GM12878 (cell line): Measurements from ENCODE around the gene ITGA5. TPM values are rescaled to one million over a fixed set of nuclear protein-coding genes. Genes with fewer than 3 reads are reported as not detected.
A peak's percentile ranks its signal among the peaks of the same experiment; 100 is the strongest.

Source experiments
- NBN ChIP-seq: fragments of 450-650 bp; IDR thresholded peaks from 2 replicates; pipeline ENCODE4 v1.6.1; 2016
- RB1 ChIP-seq: fragments of 450-650 bp; formaldehyde crosslinking; IDR thresholded peaks from 2 replicates; pipeline ENCODE4 v1.6.1; 2017; ENCODE audit warnings: mild to moderate bottlenecking, borderline replicate concordance
- RELA ChIP-seq: fragments of 450-650 bp; IDR thresholded peaks from 2 replicates; pipeline ENCODE4 v1.8.0; 2014; ENCODE audit warnings: borderline replicate concordance; ENCODE audit not compliant: partially characterized antibody
- SRF ChIP-seq, 2 experiments: IDR thresholded peaks; 2 replicates each; pipeline ENCODE4 v1.6.1; 2011; ENCODE audit warnings: low read depth in 2 of 2, low read length in 2 of 2, mild to moderate bottlenecking in 1 of 2, moderate library complexity in 1 of 2
- TAF1 ChIP-seq: IDR thresholded peaks from 2 replicates; pipeline ENCODE4 v1.6.1; 2011; ENCODE audit warnings: mild to moderate bottlenecking, low read depth, low read length, borderline replicate concordance
- WRNIP1 ChIP-seq: IDR thresholded peaks from 2 replicates; pipeline ENCODE4 v1.6.1; 2011; ENCODE audit warnings: low read depth, low read length, improper control_type of control experiment, borderline replicate concordance
- YY1 ChIP-seq: IDR thresholded peaks from 2 replicates; pipeline ENCODE4 v1.6.1; 2011; ENCODE audit warnings: low read depth, mild to moderate bottlenecking, low read length
- ZNF207 ChIP-seq: fragments of 450-650 bp; IDR thresholded peaks from 2 replicates; pipeline ENCODE4 v1.6.1; 2014; ENCODE audit warnings: antibody characterized with exemption, mild to moderate bottlenecking, borderline replicate concordance
- polyA plus RNA-seq, 11 experiments: library from polyadenylated mRNA; depleted of rRNA in 4 of 11; unstranded in 6 of 11; stranded (reverse) in 5 of 11; fragments of >200 nt; fragmentation: Nextera tagmentation in 4 of 11; fragmentation: Illumina TruSeq in 1 of 11; extraction: Ambion mirVana in 4 of 11; extraction: Trizol in 1 of 11; gene quantifications; 1 replicate in 1 of 11; 2 replicates in 10 of 11; pipeline versions ENCODE4 v1.2.1 to v1.2.3, GENCODE V29; 2011 to 2016; ENCODE audit warnings: inconsistent platforms in 2 of 11, missing spikeins in 2 of 11, low read depth in 1 of 11
- total RNA-seq, 4 experiments: library from RNA; depleted of rRNA in 3 of 4; stranded (reverse); fragments of >200 nt in 3 of 4; fragmentation: Illumina TruSeq in 1 of 4; extraction: Trizol in 1 of 4; gene quantifications; 2 replicates each; pipeline versions ENCODE4 v1.2.1 to v1.2.3, GENCODE V29; 2013 to 2021
- TF ChIP-seq, protein P1 (sequence below): IDR thresholded peaks from 2 replicates; pipeline ENCODE4 v1.6.1; 2012; ENCODE audit warnings: low read depth, low read length, improper control_type of control experiment
- TF ChIP-seq, protein P2 (sequence below): fragments of 450-650 bp; IDR thresholded peaks from 2 replicates; pipeline ENCODE4 v1.6.1; 2014; ENCODE audit warnings: mild to moderate bottlenecking
- TF ChIP-seq, protein P3 (sequence below): fragments of 450-650 bp; conservative IDR thresholded peaks from 2 replicates; pipeline ENCODE4 v1.6.1; 2017; ENCODE audit warnings: mild to moderate bottlenecking, moderate library complexity
- TF ChIP-seq, protein P4 (sequence below), 3 experiments: IDR thresholded peaks in 2 of 3; conservative IDR thresholded peaks in 1 of 3; 2 replicates each; pipeline ENCODE4 v1.5.1; 2011; ENCODE audit warnings: low read depth in 3 of 3, low read length in 3 of 3, mild to moderate bottlenecking in 3 of 3, control low read depth in 2 of 3, moderate library complexity in 2 of 3, inconsistent platforms in 1 of 3, mixed read lengths in 1 of 3; ENCODE audit not compliant: control insufficient read depth in 2 of 3, insufficient read depth in 1 of 3; ENCODE audit errors: extremely low read depth in 1 of 3
- TF ChIP-seq, protein P5 (sequence below): fragments of 450-650 bp; IDR thresholded peaks from 2 replicates; pipeline ENCODE4 v1.6.1; 2017; ENCODE audit warnings: mild to moderate bottlenecking, low read depth, inconsistent platforms; ENCODE audit not compliant: poor library complexity, severe bottlenecking

The ITGA5 gene
- total and polyA plus RNA-seq, 10 of the 15 experiments (the other 5 are each of a cell fraction or from before 2014, with no cell fraction given): 0.15 to 22.5 (median 0.61) TPM

DNA sequence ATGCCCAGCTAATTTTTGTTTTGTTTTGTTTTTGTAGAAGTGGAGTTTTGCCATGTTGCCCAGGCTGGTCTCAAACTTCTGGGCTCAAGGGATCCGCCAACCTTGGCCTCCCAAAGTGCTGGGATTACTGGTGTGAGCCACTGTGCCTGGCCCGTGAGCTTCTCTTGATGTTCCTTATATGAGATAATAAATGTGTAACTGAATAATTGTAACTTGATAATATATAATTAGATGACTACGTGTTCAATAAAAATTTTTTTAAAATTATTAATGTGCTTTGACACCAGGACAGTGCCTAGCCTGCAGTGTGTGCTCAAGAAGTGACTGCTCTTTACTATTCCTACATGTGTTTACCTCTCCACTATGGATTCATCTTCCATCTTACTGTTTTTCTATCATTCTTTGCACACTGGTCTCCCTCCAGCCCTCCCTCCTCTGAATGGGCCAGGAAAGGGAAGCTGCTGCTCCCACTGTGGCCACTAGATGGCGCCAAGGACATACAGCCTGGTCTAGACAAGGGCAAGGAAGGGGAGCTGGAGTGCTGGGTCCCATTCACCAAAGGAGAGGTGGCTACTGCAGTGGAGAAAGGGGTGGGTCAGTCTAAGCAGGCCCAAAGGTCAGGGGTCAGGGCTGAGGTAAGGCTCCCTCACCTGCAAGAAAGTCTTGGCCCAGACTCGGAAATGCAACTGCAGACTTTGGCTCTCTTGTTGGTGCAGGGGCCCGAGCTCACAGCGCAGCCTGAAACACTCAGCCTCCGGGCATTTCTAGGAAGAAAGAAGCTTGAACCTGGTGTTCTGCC, 19.9 kb downstream of the ITGA5 start (continued):
- TF ChIP-seq, protein P1, sequence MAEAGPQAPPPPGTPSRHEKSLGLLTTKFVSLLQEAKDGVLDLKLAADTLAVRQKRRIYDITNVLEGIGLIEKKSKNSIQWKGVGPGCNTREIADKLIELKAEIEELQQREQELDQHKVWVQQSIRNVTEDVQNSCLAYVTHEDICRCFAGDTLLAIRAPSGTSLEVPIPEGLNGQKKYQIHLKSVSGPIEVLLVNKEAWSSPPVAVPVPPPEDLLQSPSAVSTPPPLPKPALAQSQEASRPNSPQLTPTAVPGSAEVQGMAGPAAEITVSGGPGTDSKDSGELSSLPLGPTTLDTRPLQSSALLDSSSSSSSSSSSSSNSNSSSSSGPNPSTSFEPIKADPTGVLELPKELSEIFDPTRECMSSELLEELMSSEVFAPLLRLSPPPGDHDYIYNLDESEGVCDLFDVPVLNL: no peak
- no peak for TF ChIP-seq TAF1
- peak; percentile 48 for TF ChIP-seq RELA
- TF ChIP-seq, protein P2, sequence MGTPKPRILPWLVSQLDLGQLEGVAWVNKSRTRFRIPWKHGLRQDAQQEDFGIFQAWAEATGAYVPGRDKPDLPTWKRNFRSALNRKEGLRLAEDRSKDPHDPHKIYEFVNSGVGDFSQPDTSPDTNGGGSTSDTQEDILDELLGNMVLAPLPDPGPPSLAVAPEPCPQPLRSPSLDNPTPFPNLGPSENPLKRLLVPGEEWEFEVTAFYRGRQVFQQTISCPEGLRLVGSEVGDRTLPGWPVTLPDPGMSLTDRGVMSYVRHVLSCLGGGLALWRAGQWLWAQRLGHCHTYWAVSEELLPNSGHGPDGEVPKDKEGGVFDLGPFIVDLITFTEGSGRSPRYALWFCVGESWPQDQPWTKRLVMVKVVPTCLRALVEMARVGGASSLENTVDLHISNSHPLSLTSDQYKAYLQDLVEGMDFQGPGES: peak; percentile 16; the same call in 1 of the 2 replicates
- TF ChIP-seq RB1: peak; percentile 69; the same call in 1 of the 2 replicates
- no peak for TF ChIP-seq ZNF207
- peak; percentile 67; the same call in 1 of the 2 replicates for TF ChIP-seq YY1
- TF ChIP-seq, protein P3, sequence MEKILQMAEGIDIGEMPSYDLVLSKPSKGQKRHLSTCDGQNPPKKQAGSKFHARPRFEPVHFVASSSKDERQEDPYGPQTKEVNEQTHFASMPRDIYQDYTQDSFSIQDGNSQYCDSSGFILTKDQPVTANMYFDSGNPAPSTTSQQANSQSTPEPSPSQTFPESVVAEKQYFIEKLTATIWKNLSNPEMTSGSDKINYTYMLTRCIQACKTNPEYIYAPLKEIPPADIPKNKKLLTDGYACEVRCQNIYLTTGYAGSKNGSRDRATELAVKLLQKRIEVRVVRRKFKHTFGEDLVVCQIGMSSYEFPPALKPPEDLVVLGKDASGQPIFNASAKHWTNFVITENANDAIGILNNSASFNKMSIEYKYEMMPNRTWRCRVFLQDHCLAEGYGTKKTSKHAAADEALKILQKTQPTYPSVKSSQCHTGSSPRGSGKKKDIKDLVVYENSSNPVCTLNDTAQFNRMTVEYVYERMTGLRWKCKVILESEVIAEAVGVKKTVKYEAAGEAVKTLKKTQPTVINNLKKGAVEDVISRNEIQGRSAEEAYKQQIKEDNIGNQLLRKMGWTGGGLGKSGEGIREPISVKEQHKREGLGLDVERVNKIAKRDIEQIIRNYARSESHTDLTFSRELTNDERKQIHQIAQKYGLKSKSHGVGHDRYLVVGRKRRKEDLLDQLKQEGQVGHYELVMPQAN: no peak
- 0 out of 4 replicates have a peak, but pooled peaks of 1 of the 2 experiments have one; percentile 33 for TF ChIP-seq SRF (IDR thresholded peaks at IDR 0.05; ENCODE audit: low read depth in 2 of 2, low read length in 2 of 2)
- 0 out of 2 replicates have a peak, but pooled peaks have one; percentile 54 for TF ChIP-seq WRNIP1
- TF ChIP-seq, protein P4, sequence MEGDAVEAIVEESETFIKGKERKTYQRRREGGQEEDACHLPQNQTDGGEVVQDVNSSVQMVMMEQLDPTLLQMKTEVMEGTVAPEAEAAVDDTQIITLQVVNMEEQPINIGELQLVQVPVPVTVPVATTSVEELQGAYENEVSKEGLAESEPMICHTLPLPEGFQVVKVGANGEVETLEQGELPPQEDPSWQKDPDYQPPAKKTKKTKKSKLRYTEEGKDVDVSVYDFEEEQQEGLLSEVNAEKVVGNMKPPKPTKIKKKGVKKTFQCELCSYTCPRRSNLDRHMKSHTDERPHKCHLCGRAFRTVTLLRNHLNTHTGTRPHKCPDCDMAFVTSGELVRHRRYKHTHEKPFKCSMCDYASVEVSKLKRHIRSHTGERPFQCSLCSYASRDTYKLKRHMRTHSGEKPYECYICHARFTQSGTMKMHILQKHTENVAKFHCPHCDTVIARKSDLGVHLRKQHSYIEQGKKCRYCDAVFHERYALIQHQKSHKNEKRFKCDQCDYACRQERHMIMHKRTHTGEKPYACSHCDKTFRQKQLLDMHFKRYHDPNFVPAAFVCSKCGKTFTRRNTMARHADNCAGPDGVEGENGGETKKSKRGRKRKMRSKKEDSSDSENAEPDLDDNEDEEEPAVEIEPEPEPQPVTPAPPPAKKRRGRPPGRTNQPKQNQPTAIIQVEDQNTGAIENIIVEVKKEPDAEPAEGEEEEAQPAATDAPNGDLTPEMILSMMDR (IDR thresholded peaks at IDR 0.05 in 2 of 3, conservative IDR thresholded peaks at IDR 0.05 in 1 of 3; ENCODE audit: control insufficient read depth in 2 of 3, extremely low read depth in 1 of 3, insufficient read depth in 1 of 3, low read depth in 3 of 3, low read length in 3 of 3): peak; percentile 98 to 99 (median 99)
- TF ChIP-seq, protein P5, sequence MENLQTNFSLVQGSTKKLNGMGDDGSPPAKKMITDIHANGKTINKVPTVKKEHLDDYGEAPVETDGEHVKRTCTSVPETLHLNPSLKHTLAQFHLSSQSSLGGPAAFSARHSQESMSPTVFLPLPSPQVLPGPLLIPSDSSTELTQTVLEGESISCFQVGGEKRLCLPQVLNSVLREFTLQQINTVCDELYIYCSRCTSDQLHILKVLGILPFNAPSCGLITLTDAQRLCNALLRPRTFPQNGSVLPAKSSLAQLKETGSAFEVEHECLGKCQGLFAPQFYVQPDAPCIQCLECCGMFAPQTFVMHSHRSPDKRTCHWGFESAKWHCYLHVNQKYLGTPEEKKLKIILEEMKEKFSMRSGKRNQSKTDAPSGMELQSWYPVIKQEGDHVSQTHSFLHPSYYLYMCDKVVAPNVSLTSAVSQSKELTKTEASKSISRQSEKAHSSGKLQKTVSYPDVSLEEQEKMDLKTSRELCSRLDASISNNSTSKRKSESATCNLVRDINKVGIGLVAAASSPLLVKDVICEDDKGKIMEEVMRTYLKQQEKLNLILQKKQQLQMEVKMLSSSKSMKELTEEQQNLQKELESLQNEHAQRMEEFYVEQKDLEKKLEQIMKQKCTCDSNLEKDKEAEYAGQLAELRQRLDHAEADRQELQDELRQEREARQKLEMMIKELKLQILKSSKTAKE: no peak
- TF ChIP-seq NBN: peak; percentile 45; the same call in 1 of the 2 replicates
